H9 (cell line): ENCODE data around the gene PEX14. TPM values are rescaled to one million over a fixed set of nuclear protein-coding genes. Genes with fewer than 3 reads are reported as not detected.

Experiments
- DNase-seq: peaks from one replicate; pipeline ENCODE4 v3.0.0-alpha.2; 2017
- H2AFZ ChIP-seq: one replicate; pipeline ENCODE4 v1.6.1; 2013; ENCODE audit warnings: mild to moderate bottlenecking, low read length, control low read depth, moderate library complexity
- H2AK5ac ChIP-seq: 2 replicates; pipeline ENCODE4 v1.6.1; 2013; ENCODE audit warnings: low read length, control low read depth, mixed read lengths; ENCODE audit not compliant: insufficient read length
- H2BK120ac ChIP-seq: one replicate; pipeline ENCODE4 v1.6.1; 2013; ENCODE audit warnings: low read depth, mild to moderate bottlenecking, low read length, control low read depth, inconsistent platforms; ENCODE audit not compliant: poor library complexity, severe bottlenecking
- H2BK12ac ChIP-seq: 2 replicates; pipeline ENCODE4 v1.6.1; 2013; ENCODE audit warnings: low read length, control low read depth, mixed read lengths, low read depth; ENCODE audit not compliant: insufficient read length
- H2BK15ac ChIP-seq: 2 replicates; pipeline ENCODE4 v1.6.1; 2013; ENCODE audit warnings: low read depth, low read length, control low read depth
- H2BK20ac ChIP-seq: one replicate; pipeline ENCODE4 v1.6.1; 2013; ENCODE audit warnings: low read depth, mild to moderate bottlenecking, low read length, control low read depth, inconsistent platforms; ENCODE audit not compliant: poor library complexity, severe bottlenecking
- H2BK5ac ChIP-seq: 2 replicates; pipeline ENCODE4 v1.6.1; 2013; ENCODE audit warnings: low read length, control low read depth, mixed read lengths; ENCODE audit not compliant: insufficient read length
- H3K14ac ChIP-seq: 2 replicates; pipeline ENCODE4 v1.6.1; 2013; ENCODE audit warnings: low read length, control low read depth; ENCODE audit not compliant: insufficient read depth
- H3K18ac ChIP-seq: 2 replicates; pipeline ENCODE4 v1.6.1; 2013; ENCODE audit warnings: low read depth, mild to moderate bottlenecking, mixed read lengths, low read length, control low read depth; ENCODE audit not compliant: insufficient read length
- H3K23ac ChIP-seq: 2 replicates; pipeline ENCODE4 v1.6.1; 2013; ENCODE audit warnings: low read length, control low read depth, mixed read lengths, low read depth; ENCODE audit not compliant: insufficient read length
- H3K23me2 ChIP-seq: 2 replicates; pipeline ENCODE4 v1.6.1; 2013; ENCODE audit warnings: low read depth, mild to moderate bottlenecking, mixed read lengths, low read length, control low read depth; ENCODE audit not compliant: insufficient read length, poor library complexity, severe bottlenecking
- H3K27ac ChIP-seq: 2 replicates; pipeline ENCODE4 v1.5.1; 2013; ENCODE audit warnings: low read length, control low read depth, mixed read lengths, low read depth; ENCODE audit not compliant: insufficient read length
- H3K27me3 ChIP-seq: 2 replicates; pipeline ENCODE4 v1.6.1; 2013; ENCODE audit warnings: low read length, control low read depth, inconsistent platforms; ENCODE audit not compliant: insufficient read depth
- H3K4ac ChIP-seq: 2 replicates; pipeline ENCODE4 v1.6.1; 2013; ENCODE audit warnings: low read depth, mild to moderate bottlenecking, control low read depth, inconsistent platforms, low read length, moderate library complexity
- H3K4me1 ChIP-seq: 2 replicates; pipeline ENCODE4 v1.6.1; 2013; ENCODE audit warnings: low read length, control low read depth, inconsistent platforms; ENCODE audit not compliant: insufficient read depth
- H3K4me2 ChIP-seq: 2 replicates; pipeline ENCODE4 v1.6.1; 2013; ENCODE audit warnings: low read length, control low read depth, mixed read lengths; ENCODE audit not compliant: insufficient read length, insufficient read depth
- H3K56ac ChIP-seq: 2 replicates; pipeline ENCODE4 v1.6.1; 2013; ENCODE audit warnings: low read depth, mild to moderate bottlenecking, mixed read lengths, low read length, control low read depth; ENCODE audit not compliant: insufficient read length
- H3K79me1 ChIP-seq: 2 replicates; pipeline ENCODE4 v1.6.1; 2013; ENCODE audit warnings: low read depth, mild to moderate bottlenecking, moderate library complexity, low read length, control low read depth, inconsistent platforms; ENCODE audit not compliant: insufficient read depth, poor library complexity, severe bottlenecking
- H3K79me2 ChIP-seq: 2 replicates; pipeline ENCODE4 v1.6.1; 2013; ENCODE audit warnings: low read length, control low read depth, inconsistent platforms; ENCODE audit not compliant: insufficient read depth
- H3K9ac ChIP-seq: 2 replicates; pipeline ENCODE4 v1.6.1; 2013; ENCODE audit warnings: low read length, control low read depth, mixed read lengths; ENCODE audit not compliant: insufficient read length; ENCODE audit errors: extremely low read depth
- H3K9me3 ChIP-seq: one replicate; pipeline ENCODE4 v1.6.1; 2013; ENCODE audit warnings: low read depth, low read length, inconsistent platforms; ENCODE audit not compliant: control insufficient read depth
- H3T11ph ChIP-seq: one replicate; pipeline ENCODE4 v1.6.1; 2013; ENCODE audit warnings: mild to moderate bottlenecking, low read length, control low read depth, inconsistent platforms
- H4K20me1 ChIP-seq: one replicate; pipeline ENCODE4 v1.6.1; 2013; ENCODE audit not compliant: control insufficient read depth, insufficient read length, insufficient read depth
- H4K5ac ChIP-seq: 2 replicates; pipeline ENCODE4 v1.6.1; 2013; ENCODE audit warnings: low read depth, mild to moderate bottlenecking, mixed read lengths, low read length, control low read depth; ENCODE audit not compliant: insufficient read length
- H4K8ac ChIP-seq: replicated peaks from 2 replicates; pipeline ENCODE4 v1.6.1; 2013; ENCODE audit warnings: low read length, control low read depth, mixed read lengths, low read depth; ENCODE audit not compliant: insufficient read length
- H4K91ac ChIP-seq: 2 replicates; pipeline ENCODE4 v1.6.1; 2013; ENCODE audit warnings: low read depth, mild to moderate bottlenecking, moderate library complexity, mixed read lengths, low read length, control low read depth; ENCODE audit not compliant: insufficient read length
- H3K27ac Mint-ChIP-seq, 3 experiments: 2 replicates in 2 of 3; 3 replicates in 1 of 3; pipeline ENCODE4 v1.8.0; 2020 to 2021; ENCODE audit warnings: mixed read lengths in 3 of 3, mild to moderate bottlenecking in 1 of 3, moderate library complexity in 1 of 3
- H3K27me3 Mint-ChIP-seq: 2 replicates; pipeline ENCODE4 v1.8.0; 2021; ENCODE audit warnings: low read depth, mild to moderate bottlenecking, moderate library complexity, mixed read lengths
- H3K36me3 Mint-ChIP-seq, 3 experiments: 2 replicates in 2 of 3; 3 replicates in 1 of 3; pipeline ENCODE4 v1.8.0; 2020 to 2021; ENCODE audit warnings: low read depth in 3 of 3, mixed read lengths in 3 of 3; ENCODE audit not compliant: insufficient read depth in 1 of 3
- H3K4me1 Mint-ChIP-seq, 2 experiments: 2 replicates each; pipeline ENCODE4 v1.8.0; 2020; ENCODE audit warnings: mixed read lengths in 2 of 2
- H3K4me3 Mint-ChIP-seq, 2 experiments: 2 replicates in 1 of 2; 3 replicates in 1 of 2; pipeline ENCODE4 v1.8.0; 2020 to 2021; ENCODE audit warnings: mild to moderate bottlenecking in 2 of 2, mixed read lengths in 2 of 2, moderate library complexity in 1 of 2
- H3K9me3 Mint-ChIP-seq, 2 experiments: 2 replicates in 1 of 2; 3 replicates in 1 of 2; pipeline ENCODE4 v1.8.0; 2020; ENCODE audit warnings: mild to moderate bottlenecking in 2 of 2, mixed read lengths in 2 of 2, moderate library complexity in 1 of 2
- CTCF ChIP-seq: fragments of 200-600 bp; sonication (generic); conservative IDR thresholded peaks from 3 replicates; pipeline ENCODE4 v1.8.0; 2021; ENCODE audit warnings: antibody characterized with exemption, mild to moderate bottlenecking
- WGBS: extraction: QIAGEN DNeasy Blood & Tissue Kit; methylation state at CpG from one replicate; pipeline ENCODE4 v1.1.7; 2013; ENCODE audit warnings: missing lambda C conversion rate, low lambda C conversion rate, mixed read lengths; ENCODE audit not compliant: insufficient read length; ENCODE audit errors: extremely low coverage; 5-methylcytosine and 5-hydroxymethylcytosine counted together
- total RNA-seq: library from RNA; stranded (reverse); gene quantifications from 2 replicates; pipeline ENCODE4 v1.2.1, GENCODE V29; 2021

PEX14 gene
- total RNA-seq, 1 experiment from 2014 or later: 23.9 TPM

GRCh38 chr1:10597492-10598388, 123.0 kb downstream of the PEX14 start:
- H3K36me3 Mint-ChIP-seq: 0 out of 7 replicates have a peak, but pooled peaks cover 0 to 4% (median 0%) of the 10 kb centered on the region in 3 experiments
- no peak overlapping the region for H3T11ph ChIP-seq
- H3K9ac ChIP-seq: no peak overlapping the region
- no peak overlapping the region for H3K4me2 ChIP-seq
- no peaks in the 10 kb centered on the region for H3K79me1 ChIP-seq
- TF ChIP-seq CTCF: no peak
- no peak overlapping the region for H2BK12ac ChIP-seq
- no peak overlapping the region for H3K4ac ChIP-seq
- H3K27ac ChIP-seq: no peak overlapping the region
- no peak overlapping the region for H2BK15ac ChIP-seq
- H3K4me1 Mint-ChIP-seq: peaks cover 49 to 55% of the 10 kb centered on the region in 2 experiments
- H3K27me3 ChIP-seq: no peaks in the 10 kb centered on the region; the same call in 1 of the 2 replicates
- H3K18ac ChIP-seq: no peak overlapping the region
- no peak overlapping the region for H2BK5ac ChIP-seq
- H3K56ac ChIP-seq: no peak overlapping the region
- peaks cover 4% of the 10 kb centered on the region for H3K23me2 ChIP-seq
- H3K23ac ChIP-seq: no peak overlapping the region
- H3K27ac Mint-ChIP-seq: peak overlapping the region; percentile 27 to 86 (median 78); a peak in 4 of 7 replicates
- no peak for DNase-seq
- WGBS: no CpG with 5 or more reads among the region's 13 CpGs
- no peaks in the 10 kb centered on the region for H3K79me2 ChIP-seq
- no peak overlapping the region for H2AFZ ChIP-seq
- H3K9me3 Mint-ChIP-seq: no peaks in the 10 kb centered on the region
- H4K5ac ChIP-seq: no peak overlapping the region
- H4K91ac ChIP-seq: no peak overlapping the region
- no peak overlapping the region for H4K8ac ChIP-seq
- H2BK120ac ChIP-seq: no peak overlapping the region
- peak overlapping the region in 1 of 2 experiments; percentile 16; a peak in 1 of 5 replicates for H3K4me3 Mint-ChIP-seq
- H3K14ac ChIP-seq: no peak overlapping the region
- H4K20me1 ChIP-seq: peaks cover 2% of the 10 kb centered on the region
- H2BK20ac ChIP-seq: no peak overlapping the region
- H3K4me1 ChIP-seq: peaks cover 11% of the 10 kb centered on the region; the same call in 1 of the 2 replicates
- no peaks in the 10 kb centered on the region for H3K9me3 ChIP-seq
- no peak overlapping the region for H2AK5ac ChIP-seq
- H3K27me3 Mint-ChIP-seq: no peaks in the 10 kb centered on the region
